ENCODE results near the gene SLC5A5.
"Not testable (repeated sequence)": the region's sequence is repeated elsewhere in the genome, so short reads cannot be mapped to it uniquely, and the experiment has no call there.

- TF ChIP-seq CTCF, POLR2A (IDR thresholded peaks at IDR 0.05): not testable (repeated sequence)
Observed at GRCh38 chr19:17887221-17887620, 15.5 kb downstream of the SLC5A5 start.
